Natural killer cell (primary cell): ENCODE results near the gene IGF2. TPM values are rescaled to one million over a fixed set of nuclear protein-coding genes. Genes with fewer than 3 reads are reported as not detected.

Experiments
- ATAC-seq, 3 donors: fragments of 150-1000 bp in 2 of 3; fragments of 200-7000 bp in 1 of 3; cut with Tn5 transposase; 1 replicate in 1 of 3; 2 replicates in 2 of 3; pipeline ENCODE4 v1.10.0; 2021; ENCODE audit warnings: mild to moderate bottlenecking in 2 of 3, moderate library complexity in 2 of 3
- DNase-seq, 2 donors: peaks; one replicate each; pipeline versions ENCODE4 v3.0.0 to v3.0.0-alpha.2; 2013 to 2021; ENCODE audit warnings: mixed read lengths in 1 of 2
- H3K27ac ChIP-seq: one replicate; pipeline ENCODE4 v1.5.1; 2013; ENCODE audit warnings: mild to moderate bottlenecking, low read length
- H3K27me3 ChIP-seq: one replicate; pipeline ENCODE4 v1.6.1; 2013; ENCODE audit warnings: low read length; ENCODE audit not compliant: control insufficient read depth, insufficient read depth
- H3K36me3 ChIP-seq: one replicate; pipeline ENCODE4 v1.6.1; 2013; ENCODE audit warnings: low read length; ENCODE audit not compliant: control insufficient read depth, insufficient read depth
- H3K4me1 ChIP-seq: one replicate; pipeline ENCODE4 v1.6.1; 2013; ENCODE audit warnings: low read length; ENCODE audit not compliant: control insufficient read depth, insufficient read depth
- H3K4me3 ChIP-seq: one replicate; pipeline ENCODE4 v1.5.1; 2013; ENCODE audit warnings: low read length
- H3K9me3 ChIP-seq: one replicate; pipeline ENCODE4 v1.6.1; 2013; ENCODE audit warnings: low read length; ENCODE audit not compliant: control insufficient read depth, insufficient read depth
- H3K27ac Mint-ChIP-seq, 2 donors: one replicate each; pipeline ENCODE4 v1.8.0; 2022; ENCODE audit warnings: mild to moderate bottlenecking in 2 of 2, mixed read lengths in 2 of 2, moderate library complexity in 1 of 2
- H3K27me3 Mint-ChIP-seq, 2 donors: one replicate each; pipeline ENCODE4 v1.8.0; 2022; ENCODE audit warnings: low read depth in 2 of 2, mixed read lengths in 2 of 2
- H3K36me3 Mint-ChIP-seq: one replicate; pipeline ENCODE4 v1.8.0; 2022; ENCODE audit warnings: mixed read lengths
- H3K4me1 Mint-ChIP-seq, 2 donors: one replicate each; pipeline ENCODE4 v1.8.0; 2022; ENCODE audit warnings: mixed read lengths in 2 of 2
- H3K4me3 Mint-ChIP-seq: one replicate; pipeline ENCODE4 v1.8.0; 2022; ENCODE audit warnings: mild to moderate bottlenecking, moderate library complexity, mixed read lengths
- H3K9me3 Mint-ChIP-seq, 2 donors: one replicate each; pipeline ENCODE4 v1.8.0; 2022; ENCODE audit warnings: mixed read lengths in 2 of 2
- CTCF ChIP-seq: fragments of 200-600 bp; IDR thresholded peaks from one replicate; pipeline ENCODE4 v1.8.0; 2022; ENCODE audit warnings: antibody characterized with exemption
- WGBS: methylation state at CpG from one replicate; pipeline ENCODE4 v1.1.7; 2013; ENCODE audit warnings: missing lambda C conversion rate; ENCODE audit not compliant: insufficient coverage; 5-methylcytosine and 5-hydroxymethylcytosine counted together
- intact Hi-C: fragments of 100-400 bp; cut with micrococcal nuclease; formaldehyde crosslinking; loops from one replicate; pipeline ENCODE4 v1.14.2; 2022
- total RNA-seq, 4 donors: library from RNA; stranded (reverse); fragments of 120-200 nt in 1 of 4; gene quantifications; one replicate each; pipeline versions ENCODE4 v1.2.3 to v1.2.4, GENCODE V29; 2013 to 2022

The IGF2 gene
- total RNA-seq, 3 donors from 2014 or later (not counting 1 experiment from before 2014, with no cell fraction given) = not detected

DNA sequence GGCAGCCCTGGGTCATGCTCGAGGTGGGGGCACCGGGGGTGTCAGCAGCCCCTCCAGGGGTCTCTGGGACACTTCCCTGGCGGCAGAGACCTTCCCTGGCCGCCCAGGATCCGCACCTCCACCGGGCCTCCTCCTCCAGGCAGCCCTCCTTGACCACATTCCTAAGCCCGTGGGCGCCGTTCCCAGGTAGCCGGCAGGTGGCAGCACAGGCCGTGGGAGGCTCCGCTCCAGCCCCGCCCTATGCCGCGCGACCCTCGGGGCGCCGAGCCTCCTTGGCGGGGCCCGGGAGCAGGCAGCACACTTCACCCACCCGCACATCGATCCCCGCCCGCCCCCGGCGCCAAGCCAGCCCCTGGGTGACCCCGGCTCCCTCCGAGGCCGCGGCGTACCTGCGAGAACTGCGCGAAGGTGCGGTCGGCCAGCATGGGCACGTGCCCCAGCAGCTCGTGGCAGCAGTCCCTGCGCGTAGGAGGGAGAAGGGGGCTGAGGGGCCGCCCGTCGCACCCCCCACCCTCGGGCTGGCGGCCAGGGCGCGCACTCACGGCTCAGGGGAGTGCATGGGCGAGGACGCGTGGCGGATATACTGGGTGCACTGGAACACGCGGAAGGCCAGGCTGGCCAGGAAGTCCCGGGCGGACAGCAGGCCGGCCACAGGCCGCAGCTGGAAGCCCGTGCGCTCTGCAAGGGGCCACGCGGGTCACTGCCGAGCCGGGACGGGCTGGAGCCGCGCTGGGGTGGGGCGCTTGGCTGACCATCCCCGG, 27.1 kb upstream of the IGF2 start:
- no peaks in the 10 kb centered on the region for H3K4me1 Mint-ChIP-seq
- peak; percentile 29 to 67 for DNase-seq
- H3K4me3 Mint-ChIP-seq = no peak overlapping the region
- H3K27me3 Mint-ChIP-seq = peaks cover 0 to 3% of the 10 kb centered on the region in 2 donors
- no peak overlapping the region for H3K27ac ChIP-seq
- H3K9me3 Mint-ChIP-seq = no peaks in the 10 kb centered on the region
- no peaks in the 10 kb centered on the region for H3K36me3 ChIP-seq
- no peaks in the 10 kb centered on the region for H3K27me3 ChIP-seq
- H3K9me3 ChIP-seq = no peaks in the 10 kb centered on the region
- no peaks in the 10 kb centered on the region for H3K4me1 ChIP-seq
- ATAC-seq = peak; percentile 45 to 72 (median 63)
- H3K4me3 ChIP-seq = no peak overlapping the region
- WGBS = 16% methylated on average over 70 of the region's 70 CpGs
- no peaks in the 10 kb centered on the region for H3K36me3 Mint-ChIP-seq
- intact Hi-C loops = no loop called here
- peak; percentile 52 for TF ChIP-seq CTCF
- no peak overlapping the region for H3K27ac Mint-ChIP-seq

GRCh38 chr11:2165571-2165970, 26.4 kb upstream of the IGF2 start:
- intact Hi-C loops = no loop called here
- DNase-seq (no peak), ATAC-seq (no peak)
- H3K4me1 Mint-ChIP-seq = no peaks in the 10 kb centered on the region
- no peak overlapping the region for H3K4me3 Mint-ChIP-seq
- H3K27me3 ChIP-seq = no peaks in the 10 kb centered on the region
- H3K27me3 Mint-ChIP-seq = peaks cover 0 to 3% of the 10 kb centered on the region in 2 donors
- no peaks in the 10 kb centered on the region for H3K36me3 ChIP-seq
- no peak for TF ChIP-seq CTCF
- no peak overlapping the region for H3K4me3 ChIP-seq
- H3K27ac ChIP-seq = no peak overlapping the region
- H3K9me3 ChIP-seq = no peaks in the 10 kb centered on the region
- no peaks in the 10 kb centered on the region for H3K4me1 ChIP-seq
- no peak overlapping the region for H3K27ac Mint-ChIP-seq
- WGBS = 85% methylated on average over 13 of the region's 13 CpGs
- H3K9me3 Mint-ChIP-seq = no peaks in the 10 kb centered on the region
- no peaks in the 10 kb centered on the region for H3K36me3 Mint-ChIP-seq

DNA sequence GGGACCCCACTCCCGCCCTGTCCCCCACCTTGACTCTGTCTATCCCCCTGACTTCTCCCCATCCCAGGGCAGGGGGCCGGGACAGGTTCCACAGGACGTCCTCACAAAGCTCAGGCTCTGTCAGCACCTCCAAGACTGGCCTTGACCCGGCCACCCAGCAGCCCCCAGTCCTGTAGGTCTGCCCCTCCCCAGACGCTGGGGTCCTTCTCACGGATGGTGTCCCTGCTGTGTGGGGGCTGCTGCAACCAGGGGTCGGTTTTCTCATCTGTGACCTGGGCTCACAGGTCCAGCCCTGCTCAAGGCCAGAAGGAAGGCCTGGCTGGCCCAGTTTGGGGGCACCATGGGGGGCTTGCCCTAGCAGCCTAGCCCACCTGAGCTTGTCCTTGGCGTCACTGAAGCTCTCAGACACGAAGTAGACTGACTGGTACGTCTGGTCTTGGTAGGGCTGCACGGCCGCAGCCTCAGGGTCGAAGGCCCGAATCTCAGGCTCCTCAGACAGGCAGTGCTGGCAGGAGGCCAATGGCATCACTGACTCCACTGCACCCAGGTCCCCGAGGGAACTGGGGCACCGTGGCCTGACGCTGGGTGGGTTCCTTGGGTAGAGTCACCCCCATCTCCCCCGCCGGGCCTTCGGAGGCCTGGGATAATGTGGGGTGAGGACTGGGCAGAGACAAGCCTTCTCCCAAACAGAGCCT, 25.8 kb upstream of the IGF2 start:
- H3K27me3 ChIP-seq = no peaks in the 10 kb centered on the region
- H3K4me3 ChIP-seq = no peak overlapping the region
- 83% methylated on average over 20 of the region's 20 CpGs for WGBS
- H3K27ac Mint-ChIP-seq = no peak overlapping the region
- no peak overlapping the region for H3K27ac ChIP-seq
- no peaks in the 10 kb centered on the region for H3K9me3 Mint-ChIP-seq
- DNase-seq (no peak), ATAC-seq (no peak)
- no peaks in the 10 kb centered on the region for H3K4me1 Mint-ChIP-seq
- no peaks in the 10 kb centered on the region for H3K9me3 ChIP-seq
- H3K4me3 Mint-ChIP-seq = no peak overlapping the region
- no peaks in the 10 kb centered on the region for H3K4me1 ChIP-seq
- intact Hi-C loops = no loop called here
- H3K36me3 ChIP-seq = no peaks in the 10 kb centered on the region
- TF ChIP-seq CTCF = no peak
- no peaks in the 10 kb centered on the region for H3K36me3 Mint-ChIP-seq
- H3K27me3 Mint-ChIP-seq = peaks cover 0 to 3% of the 10 kb centered on the region in 2 donors
